Subcutaneous adipose tissue (tissue), 4 donors: Measurements from ENCODE around the gene TULP4. TPM values are rescaled to one million over a fixed set of nuclear protein-coding genes. Genes with fewer than 3 reads are reported as not detected.

Experiments used
- CTCF ChIP-seq: fragments of 450-650 bp; IDR thresholded peaks from one replicate; pipeline ENCODE4 v1.5.1; 2016; ENCODE audit warnings: low read depth, mild to moderate bottlenecking, control low read depth, antibody characterized with exemption, moderate library complexity
- total RNA-seq, 4 donors: library from RNA; depleted of rRNA; stranded (reverse); fragments of >200 nt; gene quantifications; one replicate each; pipeline ENCODE4 v1.1.0, GENCODE V29; 2016

The TULP4 gene
- total RNA-seq, 4 donors from 2014 or later = 83.6 to 170 (median 123) TPM

- no peak for TF ChIP-seq CTCF
These were observed 11.9 kb downstream of the TULP4 start for GRCh38 chr6:158324136-158324535.

GRCh38 chr6:158327211-158327610 lies 14.9 kb downstream of the TULP4 start:
- no peak for TF ChIP-seq CTCF

GRCh38 chr6:158328952-158329351 lies 16.7 kb downstream of the TULP4 start:
- no peak for TF ChIP-seq CTCF

GRCh38 chr6:158329531-158329930 lies 17.3 kb downstream of the TULP4 start:
- TF ChIP-seq CTCF = no peak

GRCh38 chr6:158330016-158330415 lies 17.8 kb downstream of the TULP4 start:
- TF ChIP-seq CTCF = no peak

- no peak for TF ChIP-seq CTCF
These were observed 20.0 kb downstream of the TULP4 start for GRCh38 chr6:158332237-158332636.

GRCh38 chr6:158333094-158333493 lies 20.8 kb downstream of the TULP4 start:
- no peak for TF ChIP-seq CTCF
